ENCODE data around the gene OR8G5. TPM values are rescaled to one million over a fixed set of nuclear protein-coding genes. Genes with fewer than 3 reads are reported as not detected.
"Not testable (repeated sequence)": the region's sequence is repeated elsewhere in the genome, so short reads cannot be mapped to it uniquely, and the experiment has no call there.

The OR8G5 gene
- total RNA-seq, 4 donors from 2014 or later: not detected

DNA sequence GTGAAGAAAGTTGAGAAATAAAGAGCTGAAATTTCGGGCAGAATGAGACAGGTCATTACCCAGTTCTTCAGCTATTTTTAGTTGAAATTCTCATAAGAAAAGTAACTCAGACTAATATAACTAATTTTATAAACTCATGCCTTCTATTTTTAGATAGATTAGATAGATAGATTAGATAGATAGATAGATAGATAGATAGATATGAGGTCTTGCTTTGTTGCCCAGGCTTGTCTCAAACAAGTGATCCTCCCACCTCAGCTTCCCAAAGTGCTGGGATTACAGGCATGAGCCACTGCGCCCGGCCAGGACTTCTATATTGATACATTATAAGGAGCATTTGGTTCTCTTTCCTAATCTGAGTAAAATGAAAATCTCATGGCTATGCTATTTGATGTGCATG is 42.1 kb upstream of the OR8G5 start:
- TF ChIP-seq, protein P1, sequence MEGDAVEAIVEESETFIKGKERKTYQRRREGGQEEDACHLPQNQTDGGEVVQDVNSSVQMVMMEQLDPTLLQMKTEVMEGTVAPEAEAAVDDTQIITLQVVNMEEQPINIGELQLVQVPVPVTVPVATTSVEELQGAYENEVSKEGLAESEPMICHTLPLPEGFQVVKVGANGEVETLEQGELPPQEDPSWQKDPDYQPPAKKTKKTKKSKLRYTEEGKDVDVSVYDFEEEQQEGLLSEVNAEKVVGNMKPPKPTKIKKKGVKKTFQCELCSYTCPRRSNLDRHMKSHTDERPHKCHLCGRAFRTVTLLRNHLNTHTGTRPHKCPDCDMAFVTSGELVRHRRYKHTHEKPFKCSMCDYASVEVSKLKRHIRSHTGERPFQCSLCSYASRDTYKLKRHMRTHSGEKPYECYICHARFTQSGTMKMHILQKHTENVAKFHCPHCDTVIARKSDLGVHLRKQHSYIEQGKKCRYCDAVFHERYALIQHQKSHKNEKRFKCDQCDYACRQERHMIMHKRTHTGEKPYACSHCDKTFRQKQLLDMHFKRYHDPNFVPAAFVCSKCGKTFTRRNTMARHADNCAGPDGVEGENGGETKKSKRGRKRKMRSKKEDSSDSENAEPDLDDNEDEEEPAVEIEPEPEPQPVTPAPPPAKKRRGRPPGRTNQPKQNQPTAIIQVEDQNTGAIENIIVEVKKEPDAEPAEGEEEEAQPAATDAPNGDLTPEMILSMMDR (IDR thresholded peaks at IDR 0.05): no peak
- TF ChIP-seq EP300 (IDR thresholded peaks at IDR 0.05) (no peak), POLR2A (IDR thresholded peaks at IDR 0.05) (no peak)
- H3K27me3 ChIP-seq: no peaks in the 10 kb centered on the region
- no peak overlapping the region for H3K4me3 ChIP-seq
- DNase-seq (ENCODE audit: low spot score in 2 of 2): no peak
- H3K27ac ChIP-seq: no peak overlapping the region
- H3K9me3 ChIP-seq: no peaks in the 10 kb centered on the region
- WGBS, 2 donors: 73 to 78% methylated on average over 3 of the region's 3 CpGs
- no peaks in the 10 kb centered on the region for H3K4me1 ChIP-seq
- H3K36me3 ChIP-seq: no peaks in the 10 kb centered on the region

DNA sequence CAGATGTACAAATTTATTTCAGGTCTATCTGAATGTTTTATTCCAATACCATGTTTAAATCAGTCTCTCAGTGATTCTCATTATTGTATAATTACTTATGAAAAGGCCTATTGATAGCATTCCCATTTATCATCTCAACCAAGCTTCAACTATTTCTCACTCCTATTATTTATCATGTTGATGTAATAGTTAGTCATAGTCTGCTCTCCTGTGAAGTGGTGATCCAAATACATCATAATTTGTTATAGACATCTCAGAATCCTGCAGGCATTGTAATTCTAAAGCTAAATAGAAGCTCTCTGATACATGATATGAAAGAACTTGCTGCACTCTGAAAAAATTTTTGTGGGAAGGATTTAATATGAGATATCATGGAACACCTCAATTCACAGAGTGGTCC is 37.0 kb upstream of the OR8G5 start:
- TF ChIP-seq POLR2A (IDR thresholded peaks at IDR 0.05) (no peak), EP300 (IDR thresholded peaks at IDR 0.05) (no peak)
- TF ChIP-seq, protein P1 (IDR thresholded peaks at IDR 0.05): no peak
- Histone ChIP-seq H3K27ac (no peak overlapping the region), H3K36me3 (no peaks in the 10 kb centered on the region), H3K4me1 (no peaks in the 10 kb centered on the region), H3K4me3 (no peak overlapping the region), H3K9me3 (no peaks in the 10 kb centered on the region), H3K27me3 (no peaks in the 10 kb centered on the region)
- DNase-seq (ENCODE audit: low spot score in 2 of 2): no peak

DNA sequence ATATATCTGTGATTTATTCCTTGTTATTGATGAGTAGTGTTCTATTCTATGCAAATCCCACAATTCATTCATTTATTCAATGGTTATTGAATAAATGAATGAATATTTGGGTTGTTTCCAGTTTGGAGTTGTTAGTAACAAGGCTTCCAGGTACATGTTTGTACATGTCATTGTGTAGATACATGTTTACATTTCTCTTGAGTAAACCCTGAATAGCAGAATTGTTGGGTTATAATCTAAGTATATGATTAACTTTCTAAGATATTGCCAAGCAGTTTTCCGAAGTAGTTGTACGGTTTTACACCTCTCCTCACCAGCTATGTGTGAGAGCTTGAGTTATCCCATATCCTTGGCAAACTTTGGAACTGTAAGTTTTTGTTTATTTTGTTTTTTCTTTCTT is 33.8 kb upstream of the OR8G5 start:
- Histone ChIP-seq H3K36me3 (no peaks in the 10 kb centered on the region), H3K27ac (no peak overlapping the region), H3K4me3 (no peak overlapping the region), H3K27me3 (no peaks in the 10 kb centered on the region), H3K4me1 (no peaks in the 10 kb centered on the region), H3K9me3 (no peaks in the 10 kb centered on the region)
- TF ChIP-seq POLR2A (IDR thresholded peaks at IDR 0.05) (no peak), EP300 (IDR thresholded peaks at IDR 0.05) (no peak)
- TF ChIP-seq, protein P1 (IDR thresholded peaks at IDR 0.05): no peak
- no peak for DNase-seq (ENCODE audit: low spot score in 2 of 2)
- WGBS, 2 donors: 88 to 95% methylated on average over 2 of the region's 2 CpGs

DNA sequence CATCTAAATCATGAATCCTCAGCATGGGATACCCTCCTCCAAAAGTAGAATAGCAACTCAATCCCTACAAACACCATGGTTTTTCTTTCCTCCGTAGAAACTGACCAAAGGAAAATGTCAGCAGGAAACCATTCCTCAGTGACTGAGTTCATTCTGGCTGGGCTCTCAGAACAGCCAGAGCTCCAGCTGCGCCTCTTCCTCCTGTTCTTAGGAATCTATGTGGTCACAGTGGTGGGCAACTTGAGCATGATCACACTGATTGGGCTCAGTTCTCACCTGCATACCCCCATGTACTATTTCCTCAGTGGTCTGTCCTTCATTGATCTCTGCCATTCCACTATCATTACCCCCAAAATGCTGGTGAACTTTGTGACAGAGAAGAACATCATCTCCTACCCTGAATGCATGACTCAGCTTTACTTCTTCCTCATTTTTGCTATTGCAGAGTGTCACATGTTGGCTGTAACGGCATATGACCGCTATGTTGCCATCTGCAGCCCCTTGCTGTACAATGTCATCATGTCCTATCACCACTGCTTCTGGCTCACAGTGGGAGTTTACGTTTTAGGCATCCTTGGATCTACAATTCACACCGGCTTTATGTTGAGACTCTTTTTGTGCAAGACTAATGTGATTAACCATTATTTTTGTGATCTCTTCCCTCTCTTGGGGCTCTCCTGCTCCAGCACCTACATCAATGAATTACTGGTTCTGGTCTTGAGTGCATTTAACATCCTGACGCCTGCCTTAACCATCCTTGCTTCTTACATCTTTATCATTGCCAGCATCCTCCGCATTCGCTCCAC is 31.4 kb upstream of the OR8G5 start:
- H3K4me1 ChIP-seq, H3K36me3 ChIP-seq, H3K27me3 ChIP-seq, H3K9me3 ChIP-seq, H3K4me3 ChIP-seq, H3K27ac ChIP-seq: not testable (repeated sequence)
- peak in 1 of 2 donors; percentile 47 for TF ChIP-seq EP300 (IDR thresholded peaks at IDR 0.05)
- peak in 1 of 2 donors; percentile 47 for DNase-seq (ENCODE audit: low spot score in 2 of 2)
- WGBS, 2 donors: 64 to 79% methylated on average over 9 of the region's 9 CpGs

DNA sequence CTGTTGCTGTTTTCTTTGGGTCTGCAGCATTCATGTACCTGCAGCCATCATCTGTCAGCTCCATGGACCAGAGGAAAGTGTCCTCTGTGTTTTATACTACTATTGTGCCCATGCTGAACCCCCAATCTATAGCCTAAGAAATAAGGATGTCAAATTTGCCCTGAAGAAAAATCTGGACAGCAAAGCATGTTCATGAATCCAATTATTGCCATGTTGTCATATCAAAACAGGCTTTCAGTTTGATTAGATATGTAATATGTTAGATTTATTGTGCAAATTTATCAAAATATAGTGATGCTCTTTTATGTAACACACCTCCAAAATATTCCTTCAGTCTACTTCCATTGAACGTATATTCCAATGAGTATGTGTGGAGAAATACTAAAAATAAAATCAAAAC is 30.7 kb upstream of the OR8G5 start:
- Histone ChIP-seq H3K9me3 (no peaks in the 10 kb centered on the region), H3K36me3 (no peaks in the 10 kb centered on the region), H3K27me3 (no peaks in the 10 kb centered on the region), H3K27ac (no peak overlapping the region), H3K4me3 (no peak overlapping the region), H3K4me1 (no peaks in the 10 kb centered on the region)
- TF ChIP-seq, protein P1 (IDR thresholded peaks at IDR 0.05): no peak
- TF ChIP-seq POLR2A (IDR thresholded peaks at IDR 0.05) (no peak), EP300 (IDR thresholded peaks at IDR 0.05) (no peak)
- 85 to 86% methylated on average over 1 of the region's 1 CpG for WGBS, 2 donors
- DNase-seq (ENCODE audit: low spot score in 2 of 2): no peak
